Measurements from ENCODE around the gene JOSD1.

The JOSD1 gene

GRCh38 chr22:38712486-38713207 is 11.9 kb upstream of the JOSD1 start:
- DNase-seq, result no peak

- DNase-seq, result no peak
These were observed 10.1 kb upstream of the JOSD1 start for GRCh38 chr22:38710866-38711265.

- DNase-seq, result no peak
These were observed 9.6 kb upstream of the JOSD1 start for GRCh38 chr22:38710351-38710750.

- DNase-seq, result no peak
These were observed 8.6 kb upstream of the JOSD1 start for GRCh38 chr22:38709306-38709705.

GRCh38 chr22:38707984-38708383 is 7.2 kb upstream of the JOSD1 start:
- no peak for DNase-seq

DNA sequence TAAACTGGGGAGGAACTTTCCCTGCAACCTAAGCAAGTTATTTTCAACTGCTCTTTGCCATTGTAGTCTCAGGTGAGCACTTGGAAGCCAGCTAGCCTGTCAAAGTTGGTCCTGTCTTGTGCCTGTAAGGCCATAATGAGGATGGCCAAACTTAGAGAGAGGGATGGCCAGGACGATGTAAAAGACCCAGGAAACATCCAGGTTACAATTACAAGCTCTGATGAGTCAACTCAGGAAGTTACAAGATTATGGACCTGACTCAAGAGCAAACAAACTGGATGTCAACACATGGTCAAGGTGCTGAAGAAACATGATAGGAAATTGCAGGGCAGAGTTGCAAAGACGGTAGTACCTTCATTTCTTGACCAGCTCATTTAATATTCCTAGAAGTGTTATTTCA is 6.6 kb upstream of the JOSD1 start:
- no peak for DNase-seq

GRCh38 chr22:38706901-38707195 is 6.1 kb upstream of the JOSD1 start:
- DNase-seq, result no peak

DNA sequence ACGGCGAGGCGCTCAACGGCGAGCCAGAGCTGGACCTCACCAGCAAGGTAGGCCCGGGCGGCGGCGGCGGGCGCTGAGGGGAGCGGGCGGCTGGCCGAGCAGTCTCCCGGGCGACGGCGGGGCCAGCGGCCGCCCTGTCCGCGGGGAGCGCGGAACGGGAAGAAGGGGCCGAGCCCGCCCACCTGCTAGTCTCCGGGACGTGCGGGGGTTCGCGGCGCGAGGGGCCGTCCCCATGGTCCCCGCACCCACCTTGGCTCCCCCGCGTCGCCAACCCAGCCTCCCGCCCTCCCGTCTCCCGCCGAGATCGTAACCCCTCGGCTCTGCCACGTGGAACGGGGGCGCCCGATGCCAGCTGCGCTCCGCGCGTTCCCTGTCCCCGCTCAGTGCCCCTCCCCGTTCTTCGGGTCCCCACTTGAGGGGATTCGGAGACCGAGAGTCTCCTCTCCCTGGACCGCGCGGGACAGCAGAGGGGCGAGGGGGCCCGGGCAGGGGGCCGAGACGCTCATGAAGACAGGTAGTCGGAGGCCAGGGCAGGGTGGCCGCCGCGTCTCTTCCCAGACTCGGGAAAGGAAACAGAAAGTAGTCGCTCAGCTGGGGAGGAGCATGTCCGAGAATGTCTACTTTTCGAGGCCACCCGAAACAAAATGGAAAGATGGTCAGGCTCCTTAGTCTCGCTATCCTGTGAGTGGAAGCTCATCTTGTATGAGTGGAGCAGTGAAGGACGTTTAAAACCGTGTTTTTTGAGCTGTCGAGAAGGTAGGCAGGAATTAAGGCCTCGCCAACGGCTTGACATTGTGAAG is 5.6 kb upstream of the JOSD1 start:
- peak; percentile 12 for DNase-seq

DNA sequence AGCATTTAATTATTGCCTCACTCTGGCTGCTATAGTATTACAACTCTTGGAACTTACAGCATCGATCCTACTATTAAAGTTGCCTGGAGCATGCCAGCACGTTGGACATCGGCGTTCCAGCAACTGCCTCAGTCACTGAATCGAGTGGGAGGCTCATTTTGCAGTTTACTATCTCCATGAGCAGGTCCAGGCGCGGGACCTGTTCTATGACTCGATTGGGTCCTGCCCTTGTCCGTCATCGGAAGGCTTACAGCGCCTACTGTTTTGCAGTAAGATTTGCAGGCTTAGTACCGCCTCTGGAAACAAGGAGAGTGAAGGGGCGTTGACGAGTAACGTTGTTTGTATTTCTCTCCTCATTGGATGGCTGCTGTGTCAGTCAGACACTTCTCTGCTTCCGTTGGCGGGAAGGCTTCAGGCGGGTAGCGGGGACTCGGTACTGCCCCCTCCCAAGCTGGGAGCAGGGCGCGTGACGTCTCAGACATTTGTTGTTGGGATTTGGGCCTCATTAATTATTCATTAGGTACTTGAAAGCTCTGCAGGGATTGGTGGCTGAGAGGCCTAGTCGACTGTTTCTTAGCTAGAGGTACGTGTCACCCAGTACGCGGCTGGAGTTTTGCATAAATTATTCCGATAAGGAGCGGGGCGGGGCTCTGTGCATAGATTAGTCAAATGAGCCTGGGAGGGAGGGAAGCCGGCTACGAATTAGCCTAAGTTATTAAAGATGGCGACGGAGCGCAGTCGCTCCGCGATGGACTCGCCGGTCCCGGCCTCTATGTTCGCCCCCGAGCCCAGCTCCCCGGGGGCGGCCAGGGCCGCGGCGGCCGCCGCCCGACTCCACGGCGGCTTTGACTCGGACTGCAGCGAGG is 4.7 kb upstream of the JOSD1 start, which contains the start of gene GTPBP1:
Gene GTPBP1 (plus strand): TSS at position 710 of the 866 bp plus-strand sequence. CDS start 12 bp downstream, at position 722.
- peak; percentile 100 for DNase-seq

DNA sequence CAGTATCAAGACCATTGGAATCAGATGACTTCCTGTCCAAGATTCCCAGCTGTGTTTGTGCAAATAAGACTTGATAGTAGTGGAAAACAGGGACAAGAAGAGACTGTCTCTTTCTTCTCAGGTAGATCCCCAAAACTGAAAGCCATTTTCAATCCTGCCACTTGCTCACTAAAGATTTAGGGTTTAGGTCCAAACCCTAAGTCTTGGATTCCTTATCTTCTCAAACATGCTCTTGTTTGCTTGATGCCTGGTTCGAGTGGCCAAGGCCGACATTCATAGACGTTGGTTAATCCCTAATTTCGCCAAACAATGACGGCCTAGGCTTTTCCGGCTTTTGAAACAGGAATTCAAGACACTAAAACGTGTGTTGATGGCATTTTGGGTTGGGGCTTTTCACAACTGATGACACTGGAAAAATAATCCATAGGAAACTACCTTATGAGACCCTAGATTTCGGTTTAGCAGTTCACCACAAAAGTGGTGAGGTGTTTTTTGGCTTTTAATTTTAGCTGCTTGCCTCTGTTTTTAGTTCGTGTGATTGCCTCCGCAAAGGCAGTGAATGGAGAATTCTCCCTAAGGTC is 4.0 kb upstream of the JOSD1 start:
- no peak for DNase-seq

DNA sequence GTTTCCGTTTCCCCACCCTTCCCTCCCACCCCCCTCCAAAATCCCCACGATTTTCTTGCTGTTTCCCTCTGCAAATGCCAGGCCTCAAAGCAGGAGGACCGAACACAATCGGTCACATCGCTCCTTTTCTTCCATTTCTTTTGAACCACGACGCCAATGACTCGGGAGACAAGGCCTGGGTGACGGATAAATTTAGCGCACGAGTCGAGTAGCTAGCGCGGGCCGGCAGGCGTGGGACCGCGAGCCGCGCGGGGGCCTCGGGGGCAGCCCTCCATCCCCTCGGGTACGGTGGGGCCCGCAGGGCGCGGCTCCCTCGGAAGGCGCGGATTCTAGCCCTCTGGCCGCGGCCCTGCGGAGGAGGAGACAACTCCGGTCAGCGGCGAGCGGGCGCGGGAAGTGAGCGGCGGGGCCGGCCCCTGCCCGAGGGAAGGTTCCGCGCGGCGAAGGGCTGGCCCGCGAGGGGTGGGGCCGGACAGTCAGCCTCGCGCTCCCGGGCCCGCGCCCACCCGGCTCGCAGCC is 414 bp downstream of the JOSD1 start:
- DNase-seq, result no peak

- peak; percentile 52 for DNase-seq
These were observed 959 bp downstream of the JOSD1 start for GRCh38 chr22:38699784-38700183.

GRCh38 chr22:38699143-38699542 is 1.6 kb downstream of the JOSD1 start:
- no peak for DNase-seq

DNA sequence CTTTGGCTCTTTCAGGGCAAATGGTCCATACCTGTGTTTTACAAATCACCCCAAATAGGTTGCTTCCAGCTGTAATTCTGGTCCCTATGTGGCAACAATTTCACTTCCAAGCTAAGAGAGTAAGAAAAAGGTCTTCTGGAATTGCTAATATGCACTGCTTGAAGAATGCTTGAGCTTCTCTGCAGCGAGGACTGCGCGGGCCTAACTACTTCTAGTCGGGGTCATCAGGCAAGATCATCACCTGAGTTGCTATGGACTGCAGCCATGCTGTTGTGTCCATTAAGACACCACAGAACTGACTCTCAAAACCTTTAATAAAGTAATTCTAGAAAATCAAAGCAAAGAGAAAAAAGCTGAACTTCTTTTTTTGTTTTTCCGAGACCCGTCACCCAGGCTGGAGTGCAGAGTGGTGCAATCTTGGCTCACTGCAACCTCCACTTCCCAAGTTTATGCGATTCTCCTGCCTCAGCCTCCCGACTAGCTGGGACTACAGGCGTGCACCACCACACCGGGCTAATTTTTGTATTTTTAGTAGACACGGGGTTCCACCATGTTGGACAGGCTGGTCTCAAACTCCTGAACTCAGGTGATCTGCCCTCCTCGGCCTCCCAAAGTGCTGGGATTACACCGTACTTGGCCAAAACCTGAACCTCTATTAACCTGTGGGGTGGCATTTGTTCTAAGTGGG is 2.2 kb downstream of the JOSD1 start:
- DNase-seq, result no peak

DNA sequence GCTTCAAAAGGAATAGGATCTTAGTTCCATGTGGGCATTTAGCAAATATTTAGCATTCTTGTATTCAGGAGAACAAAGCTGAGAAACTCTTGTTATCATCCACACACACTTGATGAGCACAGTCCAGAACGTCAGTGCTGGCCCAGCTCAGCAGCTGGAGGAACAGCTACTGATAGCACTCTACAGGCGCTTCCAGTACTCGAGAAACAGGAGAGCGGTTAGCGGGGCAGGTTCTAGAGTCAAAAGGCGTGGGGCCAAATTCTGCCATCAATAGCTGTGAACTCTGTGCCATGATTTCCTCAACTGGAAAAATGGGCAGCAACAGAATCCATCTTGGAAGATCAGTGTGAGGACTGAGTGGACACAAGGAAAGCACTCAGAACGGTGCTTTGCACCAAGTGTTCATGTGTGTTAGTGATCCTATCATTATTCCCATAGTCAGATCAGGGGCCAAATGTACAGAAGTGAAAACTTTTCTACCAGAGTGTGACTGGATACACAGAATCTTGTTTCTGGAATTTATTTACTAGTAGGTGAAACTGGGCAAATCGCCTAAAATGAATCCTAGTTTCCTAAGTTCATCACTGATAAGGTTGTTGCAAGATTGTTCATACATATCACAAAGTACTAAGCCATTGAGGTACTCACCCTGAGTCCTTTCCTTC is 3.2 kb downstream of the JOSD1 start:
- DNase-seq, result peak; percentile 11

DNA sequence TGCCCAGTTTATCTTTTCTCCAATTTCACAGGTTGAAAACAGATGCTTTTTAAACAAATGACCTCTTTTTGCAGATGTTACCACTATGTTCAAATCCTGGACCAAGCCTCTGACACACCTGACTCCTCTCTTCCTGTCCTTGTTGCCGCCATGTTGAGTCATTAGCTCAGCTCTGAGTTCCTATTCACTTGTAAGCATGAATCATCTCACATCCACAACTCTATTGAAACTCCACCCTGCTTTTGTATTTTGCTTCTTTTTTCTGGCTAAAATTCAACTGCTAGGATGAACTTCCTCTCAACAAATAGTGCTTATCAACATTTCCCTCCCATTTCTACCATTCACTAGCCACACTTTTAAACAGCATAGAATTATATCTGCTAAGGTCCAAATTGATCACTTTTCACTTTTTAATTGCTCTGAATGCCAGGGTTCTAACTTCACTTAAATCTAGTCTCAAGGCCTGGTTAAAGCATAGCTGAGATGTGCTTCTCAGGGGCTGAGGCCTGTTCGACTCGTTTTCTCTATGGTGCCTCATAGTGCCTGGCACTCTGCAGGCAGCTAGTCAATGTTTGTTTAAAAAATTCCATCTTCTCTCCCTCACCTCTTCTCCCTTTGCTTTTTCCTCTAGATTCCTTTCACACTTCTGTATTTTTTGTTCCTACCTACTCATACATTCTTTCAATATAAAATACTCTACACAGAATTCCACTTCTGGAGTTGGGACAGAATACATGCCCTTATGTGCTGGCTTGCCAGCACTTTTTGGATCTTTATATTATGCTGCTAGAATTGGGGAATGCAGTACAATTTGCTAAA is 3.9 kb downstream of the JOSD1 start:
- DNase-seq, result peak; percentile 71

DNA sequence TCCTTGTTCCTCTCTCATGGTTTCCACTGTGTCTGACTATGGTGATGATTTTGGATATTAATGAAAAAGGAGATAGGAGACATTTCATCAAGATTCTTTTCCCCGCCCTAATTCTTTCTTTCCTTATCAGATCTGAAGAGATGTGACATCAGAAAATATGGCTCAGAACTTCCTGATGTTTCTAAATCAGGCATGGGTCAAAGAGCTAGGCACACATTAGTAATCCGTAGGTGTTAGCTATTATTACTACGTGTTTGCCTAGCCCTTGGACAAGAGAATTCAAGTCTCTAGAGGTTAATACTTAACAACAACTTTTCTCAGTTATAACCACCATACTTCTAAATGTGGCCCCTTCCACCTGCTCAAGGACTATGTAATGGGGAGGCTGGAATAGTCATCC is 5.8 kb downstream of the JOSD1 start:
- DNase-seq, result no peak

- DNase-seq, result no peak
These were observed 6.7 kb downstream of the JOSD1 start for GRCh38 chr22:38694049-38694448.

GRCh38 chr22:38689651-38690050 is 11.1 kb downstream of the JOSD1 start:
- DNase-seq, result no peak

DNA sequence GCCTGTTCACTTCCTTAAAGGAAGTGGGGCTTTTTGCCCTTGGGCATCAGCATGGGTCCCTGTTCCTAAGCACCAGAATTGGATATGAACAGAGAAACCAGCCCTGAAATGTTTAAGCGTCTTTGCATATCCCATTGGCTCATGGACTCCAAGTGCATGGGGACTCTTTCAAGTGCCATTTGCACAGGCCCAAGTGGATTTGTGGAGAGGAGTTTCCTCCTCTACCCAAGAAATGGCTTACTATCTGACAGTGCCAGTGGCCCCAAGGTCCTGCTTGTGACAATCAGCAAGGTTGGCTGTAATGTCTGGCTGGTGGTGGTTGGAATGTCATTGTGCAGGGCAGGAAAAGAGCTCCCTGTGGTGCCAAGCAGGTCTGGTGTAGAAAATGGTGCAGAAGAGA is 15.0 kb downstream of the JOSD1 start:
- DNase-seq, result no peak

DNA sequence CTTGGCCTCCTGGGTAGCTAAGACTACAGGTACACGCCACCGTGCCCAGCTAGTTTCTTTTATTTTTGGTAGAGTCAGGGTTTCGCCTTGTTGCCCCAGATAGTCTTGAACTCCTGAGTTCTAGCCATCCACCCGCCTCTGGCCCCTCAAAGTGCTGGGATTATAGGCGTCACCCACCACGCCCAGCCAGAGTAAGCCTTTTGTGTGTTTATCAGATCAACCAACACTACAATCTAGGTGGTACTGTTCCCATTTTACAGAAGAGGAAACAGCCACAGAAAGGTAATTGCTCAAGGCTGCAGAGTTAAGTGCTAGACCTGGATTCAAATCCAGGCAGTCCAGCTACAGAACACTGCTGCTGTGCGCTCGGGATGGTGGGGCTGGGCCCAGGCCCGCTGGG is 15.8 kb downstream of the JOSD1 start:
- DNase-seq, result no peak
